ENCODE measurements around the gene RNF103.
A peak's percentile ranks its signal among the peaks of the same experiment; 100 is the strongest.
"Not testable (repeated sequence)": the region's sequence is repeated elsewhere in the genome, so short reads cannot be mapped to it uniquely, and the experiment has no call there.

RNF103 gene

GRCh38 chr2:86623043-86623493, 597 bp downstream of the RNF103 start:
- no peak for DNase-seq

GRCh38 chr2:86622519-86623042, 1.1 kb downstream of the RNF103 start:
- peak; percentile 21 for DNase-seq

DNA sequence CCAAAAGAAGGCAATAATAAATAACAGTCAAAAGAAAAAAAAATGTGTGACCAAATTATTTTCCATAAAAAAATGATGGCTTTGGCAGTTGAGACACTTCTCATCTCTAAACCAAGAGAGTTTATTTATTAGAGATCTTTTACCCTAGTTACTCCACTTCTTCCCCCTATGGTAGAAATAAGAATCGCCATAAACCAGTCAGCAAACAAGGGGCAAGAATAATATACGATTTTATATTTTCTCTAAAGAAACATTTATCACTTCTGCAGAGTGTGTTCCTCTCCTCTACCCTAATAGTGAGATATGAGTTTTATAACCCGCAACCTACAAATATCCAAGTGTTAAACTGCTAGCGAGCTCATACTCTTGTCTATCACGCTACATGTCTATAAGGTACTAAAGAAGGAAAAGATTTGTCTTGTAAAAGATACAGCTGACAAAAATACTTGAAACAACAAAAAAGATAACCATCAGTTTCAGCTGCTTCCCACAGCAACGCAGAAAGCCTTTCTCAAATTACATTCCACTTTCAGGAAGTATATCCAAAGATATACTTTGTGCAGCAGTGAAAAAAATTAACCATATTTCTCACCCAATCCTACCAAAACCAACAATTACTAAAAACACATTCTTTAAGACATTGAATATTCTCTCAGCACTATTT, 2.3 kb downstream of the RNF103 start:
- DNase-seq: no peak

DNA sequence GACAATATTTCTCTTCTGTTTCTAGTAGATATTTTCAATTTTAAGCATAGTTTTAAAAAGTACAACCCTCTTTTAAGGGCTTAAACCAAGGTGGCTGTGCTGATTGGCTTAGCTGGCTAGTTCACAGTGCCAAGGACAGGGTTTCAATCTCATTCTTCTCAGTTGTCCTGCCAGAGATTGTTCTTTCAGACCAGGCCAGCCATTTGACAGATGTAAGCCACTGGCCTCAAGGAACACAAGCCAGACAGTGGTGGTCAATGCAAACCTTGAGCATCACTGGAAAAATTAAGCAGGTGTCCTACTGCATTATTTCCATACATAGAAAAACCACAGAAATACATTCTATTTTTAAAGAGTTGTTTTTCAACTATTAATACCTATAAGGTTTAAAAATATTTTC, 5.9 kb downstream of the RNF103 start:
- DNase-seq: no peak

DNA sequence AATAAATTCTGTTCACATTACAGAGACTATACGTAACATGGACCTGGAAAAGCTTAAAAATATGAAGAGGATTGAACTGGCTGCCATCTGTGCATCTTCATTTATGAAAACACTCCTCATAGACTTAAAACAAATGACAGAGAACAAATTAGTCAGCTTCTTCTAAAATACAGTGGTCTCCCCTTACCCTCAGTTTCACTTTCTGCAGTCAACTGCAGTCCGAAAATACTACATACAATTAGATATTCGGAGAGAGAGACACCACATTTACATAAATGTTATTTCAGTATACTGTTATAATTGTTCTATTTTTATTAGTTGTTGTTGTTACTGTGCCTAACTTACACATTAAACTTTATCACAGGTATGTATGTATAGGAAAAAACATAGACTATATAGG, 6.5 kb downstream of the RNF103 start:
- DNase-seq: no peak

- DNase-seq: no peak
Measured at GRCh38 chr2:86616502-86616901, 7.2 kb downstream of the RNF103 start.

GRCh38 chr2:86615596-86615995, 8.1 kb downstream of the RNF103 start:
- no peak for DNase-seq

DNA sequence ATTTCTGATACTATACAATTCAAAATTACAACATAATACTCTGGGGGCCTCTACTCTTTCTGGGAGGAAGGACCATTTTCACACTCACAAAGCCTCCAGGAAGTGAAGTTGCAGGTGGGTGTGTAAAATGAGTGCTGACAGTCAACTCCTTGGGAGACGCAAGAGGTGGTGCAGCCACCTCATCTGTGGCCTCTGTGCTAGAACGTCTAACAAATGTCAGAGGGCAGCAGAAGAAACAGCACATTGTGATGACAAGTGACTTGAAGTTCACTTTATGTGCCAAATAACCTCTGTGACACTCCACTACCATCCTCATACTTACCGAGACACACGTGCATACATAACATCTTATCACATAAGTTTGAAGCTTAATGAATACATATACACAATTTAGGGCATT, 10.2 kb downstream of the RNF103 start:
- DNase-seq: no peak

GRCh38 chr2:86610871-86611270, 12.8 kb downstream of the RNF103 start:
- DNase-seq: no peak

GRCh38 chr2:86608832-86609410, 14.7 kb downstream of the RNF103 start:
- DNase-seq: no peak

GRCh38 chr2:86603905-86604304, 19.8 kb downstream of the RNF103 start:
- no peak for DNase-seq

DNA sequence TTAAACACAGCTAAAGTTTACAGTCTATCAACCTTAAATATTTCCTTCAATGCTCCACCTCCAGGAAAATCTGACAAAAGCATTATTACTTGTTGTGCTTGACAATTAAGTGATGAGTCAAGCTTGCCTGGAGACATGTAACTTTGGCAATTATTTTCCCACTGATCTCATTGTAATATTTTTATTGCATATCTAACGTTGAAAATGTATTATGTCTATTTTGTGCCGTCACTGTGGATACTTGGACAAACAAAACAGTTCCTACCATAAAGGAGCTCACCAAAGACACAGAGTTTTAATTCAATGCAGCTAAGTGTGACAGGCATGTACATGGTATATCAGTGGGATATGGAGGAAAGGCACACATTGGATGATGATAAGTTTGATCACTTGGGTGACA, 24.7 kb downstream of the RNF103 start:
- DNase-seq: no peak

DNA sequence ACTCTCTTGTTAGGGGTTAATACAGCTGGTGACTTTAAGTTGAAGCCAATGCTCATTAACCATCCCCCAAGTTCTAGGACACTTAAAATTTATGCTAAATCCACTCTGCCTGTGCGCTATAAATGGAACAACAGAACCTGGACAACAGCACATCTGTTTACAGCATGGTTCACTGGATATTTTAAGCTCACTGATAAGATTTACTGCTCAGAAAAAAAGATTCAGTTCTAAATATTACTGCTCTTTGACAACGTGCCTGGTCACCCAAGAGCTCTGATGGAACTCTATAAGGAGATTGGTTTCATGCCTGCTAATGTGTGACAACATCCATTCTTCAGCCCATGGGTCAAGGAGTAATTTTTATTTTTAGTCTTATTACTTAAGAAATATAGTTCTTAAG, 27.5 kb downstream of the RNF103 start:
- no peak for DNase-seq

GRCh38 chr2:86593266-86593665, 30.4 kb downstream of the RNF103 start:
- no peak for DNase-seq

GRCh38 chr2:86592547-86593230, 31.0 kb downstream of the RNF103 start:
- DNase-seq: no peak

GRCh38 chr2:86589701-86590100, 34.0 kb downstream of the RNF103 start:
- not testable (repeated sequence) for DNase-seq

- DNase-seq: no peak
Measured at GRCh38 chr2:86584151-86584913, 39.3 kb downstream of the RNF103 start.

- no peak for DNase-seq
Measured at GRCh38 chr2:86580560-86580959, 43.1 kb downstream of the RNF103 start.

GRCh38 chr2:86577817-86578456, 45.7 kb downstream of the RNF103 start:
- no peak for DNase-seq

DNA sequence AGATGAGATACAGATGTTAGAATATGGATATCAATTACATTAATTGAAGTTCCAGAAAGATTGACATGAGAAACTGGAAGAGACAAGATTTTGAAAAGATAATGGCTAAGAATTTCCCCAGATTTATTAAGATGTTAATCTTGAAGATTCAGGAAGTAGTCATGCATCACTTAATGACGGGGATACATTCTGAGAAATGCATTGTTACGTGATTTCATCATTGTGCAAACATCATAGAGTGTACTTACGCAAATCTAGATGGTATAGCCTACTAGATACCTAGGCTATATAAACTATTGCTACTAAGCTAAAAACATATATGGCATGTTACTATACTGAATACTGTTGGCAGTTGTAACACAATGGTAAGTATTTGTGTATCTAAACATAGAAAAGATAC, 53.6 kb downstream of the RNF103 start:
- no peak for DNase-seq

- DNase-seq: no peak
Measured at GRCh38 chr2:86566821-86567190, 56.9 kb downstream of the RNF103 start.

GRCh38 chr2:86566158-86566820, 57.4 kb downstream of the RNF103 start:
- DNase-seq: no peak
